Parathyroid adenoma (tissue), 2 donors: ENCODE data around the gene LBHD2.
A peak's percentile ranks its signal among the peaks of the same experiment; 100 is the strongest.

ENCODE experiments used
- H2AFZ ChIP-seq: fragments of 300-600 bp; sonication (generic); one replicate; pipeline ENCODE4 v1.7.0; 2017; ENCODE audit warnings: antibody characterized with exemption, mild to moderate bottlenecking
- H3K27ac ChIP-seq: fragments of 300-600 bp; sonication (generic); one replicate; pipeline ENCODE4 v1.7.0; 2017
- H3K27me3 ChIP-seq: fragments of 300-600 bp; sonication (generic); one replicate; pipeline ENCODE4 v1.7.0; 2017; ENCODE audit warnings: low read length; ENCODE audit not compliant: control insufficient read depth, insufficient read depth
- H3K36me3 ChIP-seq: fragments of 300-600 bp; sonication (generic); one replicate; pipeline ENCODE4 v1.7.0; 2017; ENCODE audit warnings: low read length; ENCODE audit not compliant: control insufficient read depth, insufficient read depth
- H3K4me1 ChIP-seq: fragments of 300-600 bp; sonication (generic); one replicate; pipeline ENCODE4 v1.7.0; 2017; ENCODE audit warnings: control low read depth
- H3K4me2 ChIP-seq: fragments of 300-600 bp; sonication (generic); one replicate; pipeline ENCODE4 v1.7.0; 2017; ENCODE audit warnings: low read length
- H3K4me3 ChIP-seq: fragments of 300-600 bp; sonication (generic); one replicate; pipeline ENCODE4 v1.7.0; 2017; ENCODE audit warnings: low read depth, low read length
- H3K79me2 ChIP-seq: fragments of 300-600 bp; sonication (generic); one replicate; pipeline ENCODE4 v1.7.0; 2017; ENCODE audit warnings: control low read depth
- H3K9ac ChIP-seq: fragments of 300-600 bp; sonication (generic); one replicate; pipeline ENCODE4 v1.7.0; 2017; ENCODE audit warnings: mild to moderate bottlenecking
- H3K9me3 ChIP-seq: fragments of 300-600 bp; sonication (generic); one replicate; pipeline ENCODE4 v1.7.0; 2017; ENCODE audit warnings: low read length; ENCODE audit not compliant: control insufficient read depth
- TF ChIP-seq, protein P1 (sequence below): fragments of 300-600 bp; sonication (generic); IDR thresholded peaks from one replicate; pipeline ENCODE4 v1.7.0; 2017; ENCODE audit warnings: antibody characterized with exemption, mild to moderate bottlenecking
- donor health status: primary hyperparathyroidism.

LBHD2 gene

DNA sequence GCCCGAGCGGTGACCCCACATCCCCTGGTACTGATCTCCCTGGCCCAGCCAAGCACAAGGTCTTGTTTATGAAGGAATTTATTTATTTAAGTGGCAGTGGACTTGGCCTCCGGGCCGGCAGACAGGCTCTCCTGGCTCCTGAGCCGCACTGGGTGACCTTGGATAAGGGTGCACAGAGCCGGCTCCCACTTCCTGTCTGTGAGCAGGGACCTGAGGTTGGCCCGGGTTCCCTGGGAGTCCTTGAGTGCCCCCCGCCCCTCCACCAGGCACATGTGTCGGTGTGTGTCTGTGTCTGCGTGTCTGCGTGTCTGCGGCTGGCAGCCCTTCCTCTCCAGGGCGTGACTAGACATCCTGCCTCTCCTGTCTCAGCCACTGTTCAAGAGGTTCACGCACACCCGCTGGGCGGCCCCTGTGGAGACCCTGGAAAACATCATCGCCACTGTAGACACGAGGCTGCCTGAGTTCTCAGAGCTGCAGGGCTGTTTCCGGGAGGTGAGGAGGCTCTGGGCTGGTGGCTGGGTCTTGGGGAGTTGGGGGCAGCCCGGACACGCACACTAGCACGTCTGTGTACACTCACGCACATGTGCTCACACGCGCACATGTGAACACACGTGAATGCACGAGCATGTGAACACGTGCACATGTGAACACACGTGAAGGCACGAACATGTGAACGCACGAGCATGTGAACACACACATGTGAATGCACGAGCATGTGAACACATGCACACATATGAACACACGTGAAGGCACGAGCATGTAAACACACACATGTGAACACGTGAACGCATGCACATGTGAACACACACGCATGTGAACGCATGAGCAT is 48.6 kb downstream of the LBHD2 start:
- Histone ChIP-seq H3K4me3 (no peak overlapping the region), H3K4me2 (no peak overlapping the region), H3K9me3 (no peaks in the 10 kb centered on the region), H2AFZ (no peak overlapping the region), H3K4me1 (peaks cover 29% of the 10 kb centered on the region), H3K9ac (no peak overlapping the region), H3K27me3 (no peaks in the 10 kb centered on the region), H3K36me3 (no peaks in the 10 kb centered on the region), H3K27ac (no peak overlapping the region), H3K79me2 (no peaks in the 10 kb centered on the region)
- TF ChIP-seq, protein P1, sequence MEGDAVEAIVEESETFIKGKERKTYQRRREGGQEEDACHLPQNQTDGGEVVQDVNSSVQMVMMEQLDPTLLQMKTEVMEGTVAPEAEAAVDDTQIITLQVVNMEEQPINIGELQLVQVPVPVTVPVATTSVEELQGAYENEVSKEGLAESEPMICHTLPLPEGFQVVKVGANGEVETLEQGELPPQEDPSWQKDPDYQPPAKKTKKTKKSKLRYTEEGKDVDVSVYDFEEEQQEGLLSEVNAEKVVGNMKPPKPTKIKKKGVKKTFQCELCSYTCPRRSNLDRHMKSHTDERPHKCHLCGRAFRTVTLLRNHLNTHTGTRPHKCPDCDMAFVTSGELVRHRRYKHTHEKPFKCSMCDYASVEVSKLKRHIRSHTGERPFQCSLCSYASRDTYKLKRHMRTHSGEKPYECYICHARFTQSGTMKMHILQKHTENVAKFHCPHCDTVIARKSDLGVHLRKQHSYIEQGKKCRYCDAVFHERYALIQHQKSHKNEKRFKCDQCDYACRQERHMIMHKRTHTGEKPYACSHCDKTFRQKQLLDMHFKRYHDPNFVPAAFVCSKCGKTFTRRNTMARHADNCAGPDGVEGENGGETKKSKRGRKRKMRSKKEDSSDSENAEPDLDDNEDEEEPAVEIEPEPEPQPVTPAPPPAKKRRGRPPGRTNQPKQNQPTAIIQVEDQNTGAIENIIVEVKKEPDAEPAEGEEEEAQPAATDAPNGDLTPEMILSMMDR = no peak

DNA sequence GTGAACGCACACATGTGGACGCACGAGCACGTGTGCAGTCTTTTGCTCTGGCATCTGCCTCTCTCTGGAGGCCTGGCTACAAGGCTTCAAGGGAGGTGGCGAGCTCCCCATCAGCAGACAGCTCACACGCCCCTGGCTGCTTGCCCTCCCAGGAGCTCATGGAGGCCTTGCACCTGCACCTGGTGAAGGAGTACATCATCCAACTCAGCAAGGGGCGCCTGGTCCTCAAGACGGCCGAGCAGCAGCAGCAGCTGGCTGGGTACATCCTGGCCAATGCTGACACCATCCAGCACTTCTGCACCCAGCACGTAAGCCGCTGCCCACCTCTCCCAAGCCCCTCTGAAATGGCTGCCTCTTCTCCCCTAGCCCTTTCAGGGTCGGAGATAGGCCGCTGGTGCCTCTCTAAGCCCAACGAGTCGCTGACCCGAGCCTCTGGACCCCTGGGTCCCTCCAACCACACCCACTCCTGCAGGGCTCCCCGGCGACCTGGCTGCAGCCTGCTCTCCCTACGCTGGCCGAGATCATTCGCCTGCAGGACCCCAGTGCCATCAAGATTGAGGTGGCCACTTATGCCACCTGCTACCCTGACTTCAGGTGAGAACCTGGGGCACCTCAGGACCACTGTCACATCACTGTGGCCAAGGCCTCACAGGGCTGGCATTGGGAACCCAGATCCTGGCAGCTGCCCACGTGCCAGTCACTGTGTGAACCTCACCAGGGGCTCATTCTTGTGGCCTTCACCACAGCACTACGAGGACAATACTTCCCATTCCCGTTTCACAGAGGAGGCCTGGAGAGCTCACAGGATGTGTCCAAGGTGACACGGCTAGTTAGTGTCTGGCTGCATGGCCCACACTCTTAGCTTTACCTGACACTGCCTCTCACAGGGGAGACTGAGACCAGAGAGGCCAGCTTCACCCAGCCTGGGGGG is 49.5 kb downstream of the LBHD2 start:
- H3K4me2 ChIP-seq = no peak overlapping the region
- no peak overlapping the region for H3K9ac ChIP-seq
- H2AFZ ChIP-seq = no peak overlapping the region
- TF ChIP-seq, protein P1 = no peak
- H3K9me3 ChIP-seq = no peaks in the 10 kb centered on the region
- peaks cover 20% of the 10 kb centered on the region for H3K4me1 ChIP-seq
- no peak overlapping the region for H3K4me3 ChIP-seq
- no peaks in the 10 kb centered on the region for H3K79me2 ChIP-seq
- no peaks in the 10 kb centered on the region for H3K36me3 ChIP-seq
- H3K27ac ChIP-seq = no peak overlapping the region
- H3K27me3 ChIP-seq = no peaks in the 10 kb centered on the region

DNA sequence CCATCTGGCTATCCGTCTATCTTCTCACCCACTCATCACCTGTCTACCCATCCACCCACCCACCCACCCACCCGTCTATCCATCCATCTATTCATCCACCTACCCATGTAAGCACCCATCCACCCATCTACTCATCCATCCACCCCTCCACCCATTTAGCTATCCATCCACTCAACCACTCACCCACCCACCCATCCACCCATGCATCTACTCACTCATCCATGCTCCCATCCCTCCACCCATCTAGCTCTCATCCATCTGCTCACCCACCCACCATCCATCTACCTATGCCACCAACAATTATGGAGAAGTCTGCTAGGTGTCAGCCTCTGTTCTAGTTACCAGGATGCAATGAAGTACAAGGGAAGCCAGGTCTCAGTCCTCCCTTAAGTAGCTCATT is 50.4 kb downstream of the LBHD2 start:
- H3K9ac ChIP-seq = no peak overlapping the region
- peak overlapping the region; percentile 42 for H3K27ac ChIP-seq
- no peaks in the 10 kb centered on the region for H3K79me2 ChIP-seq
- no peak overlapping the region for H3K4me3 ChIP-seq
- H2AFZ ChIP-seq = no peak overlapping the region
- no peaks in the 10 kb centered on the region for H3K27me3 ChIP-seq
- TF ChIP-seq, protein P1 = no peak
- H3K36me3 ChIP-seq = no peaks in the 10 kb centered on the region
- H3K4me1 ChIP-seq = peaks cover 11% of the 10 kb centered on the region
- H3K9me3 ChIP-seq = no peaks in the 10 kb centered on the region
- H3K4me2 ChIP-seq = no peak overlapping the region

DNA sequence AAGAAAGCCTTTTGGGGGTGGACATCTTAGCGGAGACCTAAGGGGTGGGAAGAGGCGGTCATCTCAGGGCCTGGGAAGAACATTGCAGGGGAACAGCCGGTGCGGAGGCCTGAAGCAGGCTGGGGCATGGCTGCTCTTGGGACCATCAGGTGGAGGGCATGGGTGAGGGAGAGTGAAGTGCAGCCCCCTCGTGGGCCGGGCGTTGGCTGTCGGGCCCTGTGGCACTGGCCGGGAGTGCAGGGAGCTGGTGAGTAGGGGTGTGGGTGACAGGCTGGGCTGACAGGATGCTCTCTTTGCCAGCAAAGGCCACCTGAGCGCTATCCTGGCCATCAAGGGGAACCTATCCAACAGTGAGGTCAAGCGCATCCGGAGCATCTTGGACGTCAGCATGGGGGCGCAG is 50.9 kb downstream of the LBHD2 start:
- TF ChIP-seq, protein P1 = no peak
- H3K4me2 ChIP-seq = no peak overlapping the region
- no peaks in the 10 kb centered on the region for H3K79me2 ChIP-seq
- no peaks in the 10 kb centered on the region for H3K36me3 ChIP-seq
- H3K27ac ChIP-seq = peak overlapping the region; percentile 42
- H3K9ac ChIP-seq = no peak overlapping the region
- peaks cover 8% of the 10 kb centered on the region for H3K4me1 ChIP-seq
- H3K9me3 ChIP-seq = no peaks in the 10 kb centered on the region
- no peaks in the 10 kb centered on the region for H3K27me3 ChIP-seq
- H2AFZ ChIP-seq = no peak overlapping the region
- H3K4me3 ChIP-seq = no peak overlapping the region
